Gastroesophageal sphincter (tissue), 4 donors: ENCODE data around the gene LARGE1. TPM values are rescaled to one million over a fixed set of nuclear protein-coding genes. Genes with fewer than 3 reads are reported as not detected.
A peak's percentile ranks its signal among the peaks of the same experiment; 100 is the strongest.

Experiments used
- ATAC-seq: fragments of 150-250 bp; one replicate; pipeline ENCODE4 v1.9.1; 2016; ENCODE audit warnings: mild to moderate bottlenecking, moderate library complexity
- H3K27ac ChIP-seq, 4 donors: fragments of 200-600 bp; sonication (generic) in 3 of 4; 1 replicate in 3 of 4; 2 replicates in 1 of 4; pipeline ENCODE4 v1.5.1; 2016 to 2019
- H3K27me3 ChIP-seq: fragments of 200-600 bp; sonication (generic); one replicate; pipeline ENCODE4 v1.5.1; 2019
- H3K36me3 ChIP-seq, 2 donors: fragments of 200-600 bp; sonication (generic); one replicate each; pipeline ENCODE4 v1.5.1; 2019; ENCODE audit warnings: control low read depth in 1 of 2
- H3K4me1 ChIP-seq, 3 donors: fragments of 200-600 bp; sonication (generic); 1 replicate in 2 of 3; 2 replicates in 1 of 3; pipeline ENCODE4 v1.5.1; 2016 to 2019; ENCODE audit warnings: control low read depth in 2 of 3
- H3K4me3 ChIP-seq, 2 donors: fragments of 200-600 bp; sonication (generic); one replicate each; pipeline ENCODE4 v1.5.1; 2019; ENCODE audit warnings: mild to moderate bottlenecking in 1 of 2, moderate library complexity in 1 of 2
- H3K9me3 ChIP-seq, 3 donors: fragments of 200-600 bp; sonication (generic); one replicate each; pipeline ENCODE4 v1.5.1; 2017 to 2019; ENCODE audit warnings: control low read depth in 2 of 3
- EP300 ChIP-seq: sonication (generic); formaldehyde crosslinking; IDR thresholded peaks from one replicate; pipeline ENCODE4 v1.6.1; 2017; ENCODE audit warnings: antibody characterized with exemption, mild to moderate bottlenecking
- POLR2A ChIP-seq, 2 donors: fragments of 450-650 bp; IDR thresholded peaks; one replicate each; pipeline ENCODE4 v1.6.1; 2017; ENCODE audit warnings: antibody characterized with exemption in 2 of 2, mild to moderate bottlenecking in 2 of 2, moderate library complexity in 1 of 2
- POLR2AphosphoS5 ChIP-seq: sonication (generic); formaldehyde crosslinking; IDR thresholded peaks from one replicate; pipeline ENCODE4 v1.6.1; 2017; ENCODE audit warnings: antibody characterized with exemption
- WGBS, 2 donors: methylation state at CpG; one replicate each; pipeline ENCODE4 v1.1.5; 2018; ENCODE audit warnings: low coverage in 1 of 2; 5-methylcytosine and 5-hydroxymethylcytosine counted together
- total RNA-seq, 4 donors: library from RNA; depleted of rRNA; stranded (reverse); fragments of >200 nt; gene quantifications; one replicate each; pipeline ENCODE4 v1.1.0, GENCODE V29; 2016
- TF ChIP-seq, protein P1 (sequence below), 4 experiments: fragments of 200-600 bp in 2 of 4; fragments of 450-650 bp in 2 of 4; sonication (generic) in 1 of 4; IDR thresholded peaks; one replicate each; pipeline ENCODE4 v1.5.1; 2017 to 2019; ENCODE audit warnings: antibody characterized with exemption in 4 of 4, mild to moderate bottlenecking in 2 of 4, moderate library complexity in 2 of 4

LARGE1 gene
- total RNA-seq, 4 donors from 2014 or later, result 23.0 to 67.8 (median 48.0) TPM

DNA sequence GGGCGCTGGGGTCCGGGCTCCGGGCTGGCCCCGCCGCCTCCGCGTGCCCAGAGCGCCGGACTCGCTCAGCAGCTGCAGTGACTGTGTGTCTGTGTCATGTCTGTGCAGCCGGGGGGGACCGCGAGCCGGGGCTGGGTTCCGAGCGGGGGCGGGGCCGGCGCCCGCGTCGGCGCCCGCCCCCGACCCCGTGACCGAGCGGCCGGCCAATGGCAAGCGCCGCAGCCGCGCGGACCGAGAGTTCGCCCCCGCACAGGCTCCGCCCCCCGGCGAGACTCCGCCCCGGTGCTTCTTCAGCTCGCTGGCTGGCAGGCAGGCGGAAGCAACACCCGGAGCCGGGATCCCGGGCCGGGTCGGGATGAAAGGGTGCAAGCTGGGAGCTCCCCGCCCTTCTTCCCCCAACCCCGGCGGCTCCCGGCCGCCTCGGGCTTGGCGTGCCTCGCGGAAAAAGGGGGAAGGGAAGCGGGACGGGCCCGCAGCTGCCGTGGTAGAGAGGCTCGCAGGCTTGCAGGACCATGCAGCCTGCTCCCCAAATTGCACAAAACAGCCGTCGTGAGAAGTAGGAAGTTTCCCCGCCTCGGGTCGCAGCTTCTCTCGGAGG lies 750 bp upstream of the LARGE1 start:
- 0% methylated on average over 2 of the region's 69 CpGs; no CpG with 5 or more reads in 1 of the 2 donors for WGBS, 2 donors
- ATAC-seq, result peak; percentile 95
- no peaks in the 10 kb centered on the region for H3K9me3 ChIP-seq
- peaks cover 0 to 53% (median 15%) of the 10 kb centered on the region in 3 donors for H3K4me1 ChIP-seq
- peak overlapping the region; percentile 50 to 91 (median 90) for H3K27ac ChIP-seq
- no peaks in the 10 kb centered on the region for H3K36me3 ChIP-seq
- TF ChIP-seq POLR2A (IDR thresholded peaks at IDR 0.05) (peak; percentile 66 to 90), POLR2AphosphoS5 (peak; percentile 88), EP300 (no peak)
- TF ChIP-seq, protein P1, sequence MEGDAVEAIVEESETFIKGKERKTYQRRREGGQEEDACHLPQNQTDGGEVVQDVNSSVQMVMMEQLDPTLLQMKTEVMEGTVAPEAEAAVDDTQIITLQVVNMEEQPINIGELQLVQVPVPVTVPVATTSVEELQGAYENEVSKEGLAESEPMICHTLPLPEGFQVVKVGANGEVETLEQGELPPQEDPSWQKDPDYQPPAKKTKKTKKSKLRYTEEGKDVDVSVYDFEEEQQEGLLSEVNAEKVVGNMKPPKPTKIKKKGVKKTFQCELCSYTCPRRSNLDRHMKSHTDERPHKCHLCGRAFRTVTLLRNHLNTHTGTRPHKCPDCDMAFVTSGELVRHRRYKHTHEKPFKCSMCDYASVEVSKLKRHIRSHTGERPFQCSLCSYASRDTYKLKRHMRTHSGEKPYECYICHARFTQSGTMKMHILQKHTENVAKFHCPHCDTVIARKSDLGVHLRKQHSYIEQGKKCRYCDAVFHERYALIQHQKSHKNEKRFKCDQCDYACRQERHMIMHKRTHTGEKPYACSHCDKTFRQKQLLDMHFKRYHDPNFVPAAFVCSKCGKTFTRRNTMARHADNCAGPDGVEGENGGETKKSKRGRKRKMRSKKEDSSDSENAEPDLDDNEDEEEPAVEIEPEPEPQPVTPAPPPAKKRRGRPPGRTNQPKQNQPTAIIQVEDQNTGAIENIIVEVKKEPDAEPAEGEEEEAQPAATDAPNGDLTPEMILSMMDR (IDR thresholded peaks at IDR 0.05), result no peak
- no peaks in the 10 kb centered on the region for H3K27me3 ChIP-seq
- H3K4me3 ChIP-seq, result peak overlapping the region; percentile 51 to 91

DNA sequence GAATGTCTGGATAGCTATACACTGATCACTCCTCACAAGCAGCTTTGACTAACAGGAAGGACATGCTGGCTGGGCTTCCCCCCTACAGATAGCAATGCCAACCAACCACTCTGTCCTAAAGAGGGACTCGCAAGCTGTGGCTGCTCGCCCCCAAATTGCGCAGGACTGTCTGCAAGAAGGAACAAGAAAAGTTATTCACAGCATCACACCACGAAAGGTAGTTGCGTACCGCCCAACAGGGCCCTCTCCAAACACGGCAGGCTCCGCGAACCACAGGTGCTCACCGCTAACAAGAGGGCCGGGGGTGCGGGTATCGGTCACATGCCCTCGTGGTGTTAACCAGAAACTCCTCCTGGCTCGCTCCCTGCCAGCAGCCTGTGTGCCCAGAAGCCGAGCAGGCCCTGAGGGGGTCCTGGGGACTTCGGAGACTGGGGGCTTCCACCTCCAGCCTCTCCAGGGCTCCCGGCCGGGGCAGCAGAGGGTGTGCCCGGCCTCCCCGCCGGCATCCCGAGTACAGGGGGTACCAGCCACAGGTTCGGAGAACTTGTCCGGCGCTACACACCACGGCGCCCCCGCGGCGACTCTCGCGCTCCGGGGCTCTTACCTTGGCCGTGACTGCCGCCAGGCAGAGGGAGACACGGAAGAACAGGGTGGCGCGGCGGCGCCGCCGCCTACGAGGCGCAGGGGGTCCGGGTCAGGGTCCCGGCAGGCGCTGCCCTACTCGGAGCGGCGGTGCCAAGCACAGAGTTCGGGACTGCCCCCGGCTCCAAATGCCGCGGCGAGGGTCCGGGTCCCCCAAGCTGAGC lies 682 bp downstream of the LARGE1 start:
- peak overlapping the region; percentile 49 to 91 (median 90) for H3K27ac ChIP-seq
- 0% methylated on average over 1 of the region's 57 CpGs; no CpG with 5 or more reads in 1 of the 2 donors for WGBS, 2 donors
- TF ChIP-seq EP300, result no peak
- TF ChIP-seq POLR2A (IDR thresholded peaks at IDR 0.05), result no peak
- TF ChIP-seq, protein P1 (IDR thresholded peaks at IDR 0.05), result no peak
- TF ChIP-seq POLR2AphosphoS5, result no peak
- no peak for ATAC-seq
- H3K4me3 ChIP-seq, result peak overlapping the region; percentile 91 to 92
- no peaks in the 10 kb centered on the region for H3K27me3 ChIP-seq
- H3K36me3 ChIP-seq, result no peaks in the 10 kb centered on the region
- H3K9me3 ChIP-seq, result no peaks in the 10 kb centered on the region
- peaks cover 0 to 67% (median 15%) of the 10 kb centered on the region in 3 donors for H3K4me1 ChIP-seq

DNA sequence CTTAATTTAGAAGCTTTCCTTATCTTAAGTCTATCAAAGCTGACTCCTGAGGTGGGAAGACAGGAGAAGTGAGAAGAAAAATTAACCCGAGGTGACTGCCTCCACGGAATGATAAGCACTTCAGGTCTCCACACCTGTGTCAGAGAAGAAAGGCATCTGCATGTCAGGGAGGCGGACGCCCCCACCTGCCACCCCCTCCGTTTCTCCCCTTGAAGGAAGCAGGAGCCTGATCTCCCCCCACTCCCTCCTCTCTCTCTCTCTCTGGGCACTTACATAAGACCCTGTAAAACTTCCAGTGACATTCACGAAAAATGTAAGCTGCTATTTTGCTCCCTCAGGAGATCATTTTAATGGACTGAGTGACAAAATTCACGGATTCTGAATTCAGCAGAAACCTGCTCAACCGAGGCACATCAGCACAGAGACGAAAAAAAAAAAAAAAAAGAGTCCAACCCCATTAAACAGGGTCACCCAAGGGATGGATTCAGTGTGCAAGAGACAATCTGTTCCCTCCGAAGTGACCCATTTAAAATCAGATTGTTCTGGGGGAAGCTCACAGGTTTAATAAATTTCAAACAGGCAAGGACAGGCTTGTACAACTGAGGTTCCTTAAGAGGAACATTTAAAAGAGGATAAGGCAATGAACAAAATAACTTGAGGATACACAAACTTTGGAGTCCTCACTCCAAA lies 1.5 kb downstream of the LARGE1 start:
- Histone ChIP-seq H3K4me3 (peak overlapping the region; percentile 91 to 92), H3K27me3 (no peaks in the 10 kb centered on the region), H3K27ac (peak overlapping the region in 3 of 4 donors; percentile 89 to 91 (median 91)), H3K36me3 (no peaks in the 10 kb centered on the region), H3K4me1 (peaks cover 0 to 64% (median 15%) of the 10 kb centered on the region in 3 donors), H3K9me3 (no peaks in the 10 kb centered on the region)
- WGBS, 2 donors, result 8 to 50% methylated on average over 1 to 9 of the region's 10 CpGs
- no peak for ATAC-seq
- TF ChIP-seq EP300 (no peak), POLR2A (IDR thresholded peaks at IDR 0.05) (no peak)

DNA sequence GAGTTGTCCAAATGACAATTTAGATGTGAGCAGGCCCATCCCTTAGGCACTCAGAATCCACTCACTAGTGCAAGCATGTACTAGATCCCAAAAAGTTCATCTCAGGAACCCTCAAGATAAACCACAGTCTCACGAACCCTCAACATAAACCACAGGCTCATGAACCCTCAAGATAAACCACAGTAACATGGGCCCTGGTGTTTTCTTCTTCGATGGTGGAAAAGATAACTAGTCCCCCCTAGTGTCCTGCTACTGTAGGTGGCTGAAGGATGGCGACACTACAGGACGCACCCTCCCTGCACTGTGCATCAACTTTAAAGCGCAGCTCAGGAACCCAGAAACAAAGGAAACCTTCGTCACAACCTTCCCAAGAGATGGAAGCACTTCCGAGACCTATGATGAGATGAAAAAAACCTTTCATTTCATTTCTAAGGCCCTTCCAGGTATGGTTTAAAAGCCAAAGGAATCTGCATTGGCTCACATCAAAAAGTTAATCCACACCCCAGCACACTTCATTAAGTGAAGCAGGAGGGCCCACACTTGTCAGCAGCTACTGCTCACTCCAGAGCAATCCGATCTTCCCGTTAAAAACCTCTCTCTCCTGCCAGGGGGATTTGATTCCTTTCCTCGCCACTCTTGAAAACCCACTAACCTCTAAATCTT lies 2.4 kb downstream of the LARGE1 start:
- Histone ChIP-seq H3K27ac (peak overlapping the region in 1 of 4 donors; percentile 24), H3K4me1 (peaks cover 0 to 55% (median 9%) of the 10 kb centered on the region in 3 donors), H3K4me3 (peak overlapping the region in 1 of 2 donors; percentile 91), H3K27me3 (no peaks in the 10 kb centered on the region), H3K9me3 (no peaks in the 10 kb centered on the region), H3K36me3 (no peaks in the 10 kb centered on the region)
- TF ChIP-seq, protein P1 (IDR thresholded peaks at IDR 0.05), result peak in 3 of 4 experiments; percentile 8 to 44 (median 23)
- no peak for TF ChIP-seq POLR2AphosphoS5
- ATAC-seq, result no peak
- WGBS, 2 donors, result 62 to 65% methylated on average over 8 to 10 of the region's 10 CpGs

DNA sequence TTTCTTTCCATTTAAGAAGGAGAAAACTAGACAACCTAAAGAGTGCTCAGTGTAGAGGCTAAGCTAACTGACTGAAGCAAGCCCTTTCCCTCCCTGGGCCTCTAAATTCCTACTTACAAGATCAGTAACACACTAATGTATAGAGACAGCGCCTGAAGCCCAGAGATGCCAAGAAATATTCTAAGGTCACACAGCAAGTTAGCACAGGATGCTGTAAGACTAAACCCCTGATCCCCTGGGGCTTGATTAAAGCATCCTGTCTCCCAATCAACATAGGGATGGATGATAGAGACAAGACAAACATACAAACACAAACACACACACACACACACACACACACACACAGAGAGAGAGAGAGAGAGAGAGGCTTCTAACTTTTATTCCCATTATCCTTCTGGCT lies 5.6 kb downstream of the LARGE1 start:
- TF ChIP-seq POLR2A (IDR thresholded peaks at IDR 0.05), result no peak
- TF ChIP-seq POLR2AphosphoS5, result no peak
- no peak for TF ChIP-seq EP300
- TF ChIP-seq, protein P1 (IDR thresholded peaks at IDR 0.05), result no peak
- H3K27me3 ChIP-seq, result no peaks in the 10 kb centered on the region
- H3K27ac ChIP-seq, result no peak overlapping the region
- no CpG with 5 or more reads among the region's 1 CpG for WGBS, 2 donors
- H3K9me3 ChIP-seq, result no peaks in the 10 kb centered on the region
- H3K4me1 ChIP-seq, result peaks cover 0 to 50% (median 13%) of the 10 kb centered on the region in 3 donors
- H3K36me3 ChIP-seq, result no peaks in the 10 kb centered on the region
- H3K4me3 ChIP-seq, result no peak overlapping the region
- no peak for ATAC-seq
